Lower leg skin (tissue), 4 donors: ENCODE measurements around the gene HYAL1. TPM values are rescaled to one million over a fixed set of nuclear protein-coding genes. Genes with fewer than 3 reads are reported as not detected.

Experiments used
- DNase-seq, 2 donors: peaks; one replicate each; pipeline ENCODE4 v3.0.0-alpha.2; 2019; ENCODE audit warnings: low spot score in 2 of 2
- H3K4me3 ChIP-seq: fragments of 200-600 bp; sonication (generic); 2 replicates; pipeline ENCODE4 v1.5.1; 2017; ENCODE audit warnings: mild to moderate bottlenecking, low read depth; ENCODE audit not compliant: poor library complexity, severe bottlenecking
- POLR2A ChIP-seq, 2 donors: fragments of 450-650 bp; IDR thresholded peaks; one replicate each; pipeline ENCODE4 v1.6.1; 2016 to 2017; ENCODE audit warnings: antibody characterized with exemption in 2 of 2, mild to moderate bottlenecking in 1 of 2, moderate library complexity in 1 of 2
- WGBS, 2 donors: methylation state at CpG; one replicate each; pipeline ENCODE4 v1.1.5; 2018; 5-methylcytosine and 5-hydroxymethylcytosine counted together
- intact Hi-C: fragments of 100-400 bp; cut with DNase I; formaldehyde crosslinking; loops from one replicate; pipeline ENCODE4 v1.15.0; 2023; ENCODE audit warnings: low total_unique reads
- total RNA-seq, 4 donors: library from RNA; depleted of rRNA; stranded (reverse); fragments of >200 nt; gene quantifications; one replicate each; pipeline ENCODE4 v1.1.0, GENCODE V29; 2016
- TF ChIP-seq, protein P1 (sequence below), 3 donors: fragments of 450-650 bp; IDR thresholded peaks; one replicate each; pipeline ENCODE4 v1.5.1; 2016; ENCODE audit warnings: antibody characterized with exemption in 3 of 3, mild to moderate bottlenecking in 3 of 3, moderate library complexity in 2 of 3

HYAL1 gene
- total RNA-seq, 4 donors from 2014 or later, result 16.7 to 35.5 (median 20.6) TPM

- no peak for DNase-seq
- TF ChIP-seq, protein P1, sequence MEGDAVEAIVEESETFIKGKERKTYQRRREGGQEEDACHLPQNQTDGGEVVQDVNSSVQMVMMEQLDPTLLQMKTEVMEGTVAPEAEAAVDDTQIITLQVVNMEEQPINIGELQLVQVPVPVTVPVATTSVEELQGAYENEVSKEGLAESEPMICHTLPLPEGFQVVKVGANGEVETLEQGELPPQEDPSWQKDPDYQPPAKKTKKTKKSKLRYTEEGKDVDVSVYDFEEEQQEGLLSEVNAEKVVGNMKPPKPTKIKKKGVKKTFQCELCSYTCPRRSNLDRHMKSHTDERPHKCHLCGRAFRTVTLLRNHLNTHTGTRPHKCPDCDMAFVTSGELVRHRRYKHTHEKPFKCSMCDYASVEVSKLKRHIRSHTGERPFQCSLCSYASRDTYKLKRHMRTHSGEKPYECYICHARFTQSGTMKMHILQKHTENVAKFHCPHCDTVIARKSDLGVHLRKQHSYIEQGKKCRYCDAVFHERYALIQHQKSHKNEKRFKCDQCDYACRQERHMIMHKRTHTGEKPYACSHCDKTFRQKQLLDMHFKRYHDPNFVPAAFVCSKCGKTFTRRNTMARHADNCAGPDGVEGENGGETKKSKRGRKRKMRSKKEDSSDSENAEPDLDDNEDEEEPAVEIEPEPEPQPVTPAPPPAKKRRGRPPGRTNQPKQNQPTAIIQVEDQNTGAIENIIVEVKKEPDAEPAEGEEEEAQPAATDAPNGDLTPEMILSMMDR (IDR thresholded peaks at IDR 0.05), result no peak
- TF ChIP-seq POLR2A (IDR thresholded peaks at IDR 0.05), result no peak
- no peak overlapping the region for H3K4me3 ChIP-seq
- intact Hi-C loops, result no loop called here
- 85 to 89% methylated on average over 9 to 10 of the region's 10 CpGs for WGBS, 2 donors
Measured at GRCh38 chr3:50330330-50330729, 27.0 kb upstream of the HYAL1 start.

DNA sequence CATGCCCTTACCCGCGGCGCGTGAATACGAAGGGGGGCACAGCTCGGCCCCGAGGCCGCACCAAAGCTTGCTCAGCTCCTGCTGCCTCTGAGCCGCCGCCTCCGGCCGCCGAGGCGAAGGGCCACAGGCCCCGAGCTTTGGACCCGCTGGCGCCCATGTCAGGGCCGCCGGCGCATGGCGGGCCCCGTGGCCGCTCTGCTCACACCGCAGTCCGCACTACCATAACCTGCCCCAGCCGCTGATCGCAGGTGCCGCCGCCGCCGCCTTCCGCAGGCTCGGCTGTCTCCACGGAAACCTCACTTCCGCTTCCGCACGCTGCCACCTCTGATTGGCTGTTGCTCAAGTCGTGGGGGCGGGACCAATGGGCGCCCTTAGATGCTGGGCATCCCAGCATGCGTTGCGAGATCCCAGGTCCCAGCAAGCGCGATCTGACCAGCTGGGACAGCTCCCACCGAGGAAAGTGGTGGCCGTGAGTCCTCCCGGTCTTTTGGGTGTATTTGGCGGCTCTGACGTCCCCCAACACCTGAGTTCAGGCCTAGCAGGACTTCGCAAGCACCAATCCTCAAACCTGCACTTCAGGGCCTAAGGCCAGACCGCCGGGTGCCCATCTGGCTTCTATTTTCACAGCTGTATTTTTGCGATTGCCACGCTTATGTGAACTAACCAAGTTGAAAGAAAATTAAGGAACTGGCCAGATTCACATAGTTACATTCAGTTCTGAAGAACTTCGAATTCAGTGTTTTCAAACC lies 24.7 kb upstream of the HYAL1 start, which contains the start of gene TUSC2:
Gene TUSC2 (minus strand): TSS at position 281 of the 749 bp plus-strand sequence. CDS start 124 bp downstream, at position 157.
- WGBS, 2 donors, result 2% methylated on average over 35 to 39 of the region's 55 CpGs
- intact Hi-C loops, result no loop called here
- peak; percentile 97 to 100 for DNase-seq
- H3K4me3 ChIP-seq, result peak within 1 kb of the TSS; percentile 73
- TF ChIP-seq, protein P1 (IDR thresholded peaks at IDR 0.05), result no peak
- TF ChIP-seq POLR2A (IDR thresholded peaks at IDR 0.05), result no peak

DNA sequence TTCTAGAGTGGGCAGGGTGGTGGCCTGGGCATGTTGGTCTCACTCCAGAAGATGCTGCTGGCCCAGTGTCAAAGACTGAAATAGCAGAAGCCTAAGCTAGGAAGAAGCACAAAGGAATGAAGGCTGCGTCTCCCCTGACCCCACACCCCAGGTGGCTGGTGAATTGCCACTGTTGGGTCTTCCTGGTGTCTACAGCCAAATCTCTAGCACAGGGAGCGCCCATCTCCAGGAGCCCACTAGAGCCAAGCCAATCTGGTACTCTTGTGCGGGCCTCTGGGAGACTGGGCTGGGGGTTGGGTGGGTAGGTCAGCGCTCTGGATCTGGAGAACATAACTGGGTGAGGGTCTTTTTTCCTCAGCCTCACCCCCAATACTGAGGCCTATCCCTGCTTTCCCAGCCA lies 23.8 kb upstream of the HYAL1 start:
- WGBS, 2 donors, result 68 to 72% methylated on average over 4 of the region's 4 CpGs
- TF ChIP-seq, protein P1 (IDR thresholded peaks at IDR 0.05), result no peak
- no peak for TF ChIP-seq POLR2A (IDR thresholded peaks at IDR 0.05)
- H3K4me3 ChIP-seq, result peak overlapping the region; percentile 73
- intact Hi-C loops, result no loop called here
- peak in 1 of 2 donors; percentile 16 for DNase-seq

- intact Hi-C loops, result no loop called here
- no peak overlapping the region for H3K4me3 ChIP-seq
- TF ChIP-seq, protein P1 (IDR thresholded peaks at IDR 0.05), result no peak
- TF ChIP-seq POLR2A (IDR thresholded peaks at IDR 0.05), result no peak
- 89 to 91% methylated on average over 8 of the region's 8 CpGs for WGBS, 2 donors
- DNase-seq, result no peak
Measured at GRCh38 chr3:50326182-50326541, 22.8 kb upstream of the HYAL1 start.

- intact Hi-C loops, result no loop called here
- no peak for DNase-seq
- TF ChIP-seq, protein P1 (IDR thresholded peaks at IDR 0.05), result no peak
- no peak for TF ChIP-seq POLR2A (IDR thresholded peaks at IDR 0.05)
- no peak overlapping the region for H3K4me3 ChIP-seq
- WGBS, 2 donors, result 81 to 86% methylated on average over 10 to 11 of the region's 11 CpGs
Measured at GRCh38 chr3:50325497-50326181, 22.3 kb upstream of the HYAL1 start.
